WTC11 (cell line): ENCODE data around the gene KLHDC8A.

Source experiments
- TCF7 ChIP-seq: sonication (generic); formaldehyde crosslinking; IDR thresholded peaks from 2 replicates; pipeline ENCODE4 v1.8.0; 2022; ENCODE audit warnings: mild to moderate bottlenecking, low read depth, missing genetic modification reagents, moderate library complexity
- TF ChIP-seq, protein P1 (sequence below): fragments of 250-450 bp; sonication (Bioruptor Pico); IDR thresholded peaks from 2 replicates; pipeline ENCODE4 v2.1.2; 2022; ENCODE audit warnings: mild to moderate bottlenecking, moderate library complexity
- TF ChIP-seq, protein P2 (sequence below): fragments of 200-600 bp; IDR thresholded peaks from 2 replicates; pipeline ENCODE4 v1.8.0; 2022; ENCODE audit warnings: antibody characterized with exemption
- TF ChIP-seq, protein P3 (sequence below): sonication (generic); formaldehyde crosslinking; IDR thresholded peaks from 2 replicates; pipeline ENCODE4 v1.8.0; 2022; ENCODE audit warnings: mild to moderate bottlenecking, missing genetic modification reagents

DNA sequence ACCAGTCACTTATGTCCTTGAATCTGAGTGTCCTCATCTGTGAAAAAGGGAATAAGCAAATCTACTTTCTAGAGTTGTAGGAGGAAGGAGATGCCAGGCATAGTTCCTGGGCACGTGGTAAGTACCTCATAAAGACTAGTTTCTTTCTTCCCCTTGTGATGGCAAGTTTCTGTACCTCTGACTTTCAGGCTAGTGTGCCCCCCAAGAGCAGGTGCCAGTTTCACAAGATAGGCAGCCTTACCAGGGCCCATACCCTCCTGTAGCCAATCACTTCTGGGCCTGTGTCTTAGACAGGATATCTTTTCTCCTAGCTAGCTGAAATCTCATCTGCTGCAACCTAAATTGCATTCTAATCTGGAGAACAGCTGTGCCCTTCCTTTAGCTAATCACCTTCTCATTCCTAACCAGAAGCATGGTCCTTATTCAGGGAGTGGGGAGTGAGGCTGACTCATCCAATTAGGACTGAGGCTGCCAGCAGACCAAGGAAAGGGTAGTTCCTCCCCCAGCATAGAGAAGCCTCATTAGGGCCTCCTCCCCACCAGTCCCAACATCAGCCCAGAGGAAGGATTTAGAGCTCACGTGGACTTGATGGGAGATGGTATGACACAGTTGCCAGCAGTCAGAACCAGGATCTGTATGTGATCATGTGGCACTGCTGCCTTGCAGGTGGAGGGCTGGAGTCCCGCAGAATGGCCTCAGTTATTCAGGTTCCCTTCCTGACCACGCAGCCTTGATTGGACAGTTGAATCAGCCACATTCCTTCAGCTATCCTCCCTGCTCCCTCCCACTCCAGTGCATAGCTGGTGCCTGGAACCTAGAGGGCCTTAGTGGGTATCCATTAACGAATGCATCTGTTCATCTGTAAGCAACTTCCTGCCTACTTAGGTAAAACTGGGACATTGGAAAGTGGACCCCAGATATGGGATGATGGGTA, 7.9 kb downstream of the KLHDC8A start:
- no peak for TF ChIP-seq TCF7 (CRISPR knock-in tag)
- TF ChIP-seq, protein P1, sequence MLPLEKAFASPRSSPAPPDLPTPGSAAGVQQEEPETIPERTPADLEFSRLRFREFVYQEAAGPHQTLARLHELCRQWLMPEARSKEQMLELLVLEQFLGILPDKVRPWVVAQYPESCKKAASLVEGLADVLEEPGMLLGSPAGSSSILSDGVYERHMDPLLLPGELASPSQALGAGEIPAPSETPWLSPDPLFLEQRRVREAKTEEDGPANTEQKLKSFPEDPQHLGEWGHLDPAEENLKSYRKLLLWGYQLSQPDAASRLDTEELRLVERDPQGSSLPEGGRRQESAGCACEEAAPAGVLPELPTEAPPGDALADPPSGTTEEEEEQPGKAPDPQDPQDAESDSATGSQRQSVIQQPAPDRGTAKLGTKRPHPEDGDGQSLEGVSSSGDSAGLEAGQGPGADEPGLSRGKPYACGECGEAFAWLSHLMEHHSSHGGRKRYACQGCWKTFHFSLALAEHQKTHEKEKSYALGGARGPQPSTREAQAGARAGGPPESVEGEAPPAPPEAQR (CRISPR knock-in tag): no peak
- TF ChIP-seq, protein P2, sequence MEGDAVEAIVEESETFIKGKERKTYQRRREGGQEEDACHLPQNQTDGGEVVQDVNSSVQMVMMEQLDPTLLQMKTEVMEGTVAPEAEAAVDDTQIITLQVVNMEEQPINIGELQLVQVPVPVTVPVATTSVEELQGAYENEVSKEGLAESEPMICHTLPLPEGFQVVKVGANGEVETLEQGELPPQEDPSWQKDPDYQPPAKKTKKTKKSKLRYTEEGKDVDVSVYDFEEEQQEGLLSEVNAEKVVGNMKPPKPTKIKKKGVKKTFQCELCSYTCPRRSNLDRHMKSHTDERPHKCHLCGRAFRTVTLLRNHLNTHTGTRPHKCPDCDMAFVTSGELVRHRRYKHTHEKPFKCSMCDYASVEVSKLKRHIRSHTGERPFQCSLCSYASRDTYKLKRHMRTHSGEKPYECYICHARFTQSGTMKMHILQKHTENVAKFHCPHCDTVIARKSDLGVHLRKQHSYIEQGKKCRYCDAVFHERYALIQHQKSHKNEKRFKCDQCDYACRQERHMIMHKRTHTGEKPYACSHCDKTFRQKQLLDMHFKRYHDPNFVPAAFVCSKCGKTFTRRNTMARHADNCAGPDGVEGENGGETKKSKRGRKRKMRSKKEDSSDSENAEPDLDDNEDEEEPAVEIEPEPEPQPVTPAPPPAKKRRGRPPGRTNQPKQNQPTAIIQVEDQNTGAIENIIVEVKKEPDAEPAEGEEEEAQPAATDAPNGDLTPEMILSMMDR: no peak
- TF ChIP-seq, protein P3, sequence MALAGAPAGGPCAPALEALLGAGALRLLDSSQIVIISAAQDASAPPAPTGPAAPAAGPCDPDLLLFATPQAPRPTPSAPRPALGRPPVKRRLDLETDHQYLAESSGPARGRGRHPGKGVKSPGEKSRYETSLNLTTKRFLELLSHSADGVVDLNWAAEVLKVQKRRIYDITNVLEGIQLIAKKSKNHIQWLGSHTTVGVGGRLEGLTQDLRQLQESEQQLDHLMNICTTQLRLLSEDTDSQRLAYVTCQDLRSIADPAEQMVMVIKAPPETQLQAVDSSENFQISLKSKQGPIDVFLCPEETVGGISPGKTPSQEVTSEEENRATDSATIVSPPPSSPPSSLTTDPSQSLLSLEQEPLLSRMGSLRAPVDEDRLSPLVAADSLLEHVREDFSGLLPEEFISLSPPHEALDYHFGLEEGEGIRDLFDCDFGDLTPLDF (CRISPR knock-in tag): no peak
